Duodenal mucosa (tissue), 2 donors: ENCODE results near the gene PACS1.

Experiments
- H3K27ac ChIP-seq: one replicate; pipeline ENCODE4 v1.7.0; 2013; ENCODE audit warnings: low read depth, low read length
- H3K27me3 ChIP-seq, 2 donors: one replicate each; pipeline ENCODE4 v1.7.0; 2013; ENCODE audit warnings: low read length in 2 of 2, control low read depth in 1 of 2; ENCODE audit not compliant: insufficient read depth in 2 of 2, control insufficient read depth in 1 of 2
- H3K36me3 ChIP-seq, 2 donors: one replicate each; pipeline ENCODE4 v1.7.0; 2013; ENCODE audit warnings: low read length in 2 of 2, control low read depth in 1 of 2; ENCODE audit not compliant: insufficient read depth in 2 of 2, control insufficient read depth in 1 of 2
- H3K4me1 ChIP-seq, 2 donors: one replicate each; pipeline ENCODE4 v1.7.0; 2013; ENCODE audit warnings: low read length in 2 of 2, control low read depth in 1 of 2; ENCODE audit not compliant: insufficient read depth in 2 of 2, control insufficient read depth in 1 of 2
- H3K4me3 ChIP-seq, 2 donors: one replicate each; pipeline ENCODE4 v1.7.0; 2013; ENCODE audit warnings: low read length in 2 of 2, low read depth in 1 of 2
- H3K9ac ChIP-seq, 2 donors: one replicate each; pipeline ENCODE4 v1.7.0; 2013; ENCODE audit warnings: low read length in 2 of 2, low read depth in 1 of 2
- H3K9me3 ChIP-seq, 2 donors: one replicate each; pipeline ENCODE4 v1.7.0; 2013; ENCODE audit warnings: low read length in 2 of 2, control low read depth in 1 of 2; ENCODE audit not compliant: control insufficient read depth in 1 of 2

The PACS1 gene

GRCh38 chr11:66219846-66220565 lies 149.9 kb downstream of the PACS1 start:
- Histone ChIP-seq H3K36me3 (peaks cover 15 to 54% of the 10 kb centered on the region in 2 donors), H3K9me3 (no peaks in the 10 kb centered on the region), H3K27ac (no peak overlapping the region), H3K4me1 (peaks cover 4 to 5% of the 10 kb centered on the region in 2 donors), H3K4me3 (no peak overlapping the region), H3K9ac (no peak overlapping the region), H3K27me3 (no peaks in the 10 kb centered on the region)

- Histone ChIP-seq H3K36me3 (peaks cover 15 to 54% of the 10 kb centered on the region in 2 donors), H3K4me1 (peaks cover 4 to 5% of the 10 kb centered on the region in 2 donors), H3K9ac (no peak overlapping the region), H3K9me3 (no peaks in the 10 kb centered on the region), H3K27me3 (no peaks in the 10 kb centered on the region), H3K27ac (no peak overlapping the region), H3K4me3 (no peak overlapping the region)
Measured at GRCh38 chr11:66220566-66220935, 150.5 kb downstream of the PACS1 start.

- Histone ChIP-seq H3K9me3 (no peaks in the 10 kb centered on the region), H3K27me3 (no peaks in the 10 kb centered on the region), H3K4me1 (peaks cover 4 to 5% of the 10 kb centered on the region in 2 donors), H3K27ac (no peak overlapping the region), H3K9ac (no peak overlapping the region), H3K36me3 (peaks cover 15 to 52% of the 10 kb centered on the region in 2 donors), H3K4me3 (no peak overlapping the region)
Measured at GRCh38 chr11:66221012-66221411, 150.9 kb downstream of the PACS1 start.

- Histone ChIP-seq H3K27me3 (no peaks in the 10 kb centered on the region), H3K27ac (no peak overlapping the region), H3K36me3 (peaks cover 10 to 46% of the 10 kb centered on the region in 2 donors), H3K9ac (no peak overlapping the region), H3K9me3 (no peaks in the 10 kb centered on the region), H3K4me1 (peaks cover 4 to 5% of the 10 kb centered on the region in 2 donors), H3K4me3 (no peak overlapping the region)
Measured at GRCh38 chr11:66221726-66222236, 151.7 kb downstream of the PACS1 start.

DNA sequence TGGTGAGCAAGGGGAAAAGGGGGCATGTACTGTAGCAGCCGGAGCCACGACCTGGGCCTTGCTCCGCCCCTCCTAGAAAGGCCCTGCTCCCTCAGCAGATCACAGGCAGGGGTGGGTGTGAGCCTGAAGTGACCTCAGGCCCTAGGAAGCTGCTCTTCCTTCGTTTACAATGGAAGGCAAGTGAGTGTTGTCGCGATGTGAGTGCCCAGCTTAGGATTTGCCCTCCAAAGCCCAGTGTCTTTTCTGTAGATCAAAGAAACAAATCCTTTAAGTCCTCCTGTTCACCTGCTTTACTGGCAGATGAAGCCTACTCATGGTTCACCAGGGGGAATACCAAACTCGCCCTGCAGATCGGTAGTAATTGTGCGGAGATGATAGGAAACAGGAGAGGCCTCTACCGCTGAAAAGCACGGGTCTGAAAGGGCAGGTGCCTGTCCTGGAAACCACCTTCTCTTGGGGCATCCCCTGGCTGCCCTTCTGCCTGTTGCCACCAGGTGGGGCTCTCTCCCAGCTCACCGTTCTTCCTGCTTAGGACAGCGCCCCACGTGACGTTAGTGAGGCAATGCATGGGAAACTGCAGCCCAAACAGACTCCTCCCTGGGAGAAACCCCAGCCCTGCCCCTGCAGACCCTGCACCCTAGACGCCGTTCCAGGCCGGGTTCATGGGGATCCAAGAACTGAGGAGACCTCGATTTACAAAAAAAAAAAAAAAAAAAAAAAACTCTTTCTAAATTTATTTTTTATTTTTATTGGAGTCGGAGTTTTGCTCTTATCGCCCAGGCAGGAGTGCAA lies 152.5 kb downstream of the PACS1 start:
- Histone ChIP-seq H3K27ac (no peak overlapping the region), H3K4me1 (peaks cover 4 to 5% of the 10 kb centered on the region in 2 donors), H3K36me3 (peaks cover 10 to 43% of the 10 kb centered on the region in 2 donors), H3K9me3 (no peaks in the 10 kb centered on the region), H3K9ac (no peak overlapping the region), H3K4me3 (no peak overlapping the region), H3K27me3 (no peaks in the 10 kb centered on the region)

DNA sequence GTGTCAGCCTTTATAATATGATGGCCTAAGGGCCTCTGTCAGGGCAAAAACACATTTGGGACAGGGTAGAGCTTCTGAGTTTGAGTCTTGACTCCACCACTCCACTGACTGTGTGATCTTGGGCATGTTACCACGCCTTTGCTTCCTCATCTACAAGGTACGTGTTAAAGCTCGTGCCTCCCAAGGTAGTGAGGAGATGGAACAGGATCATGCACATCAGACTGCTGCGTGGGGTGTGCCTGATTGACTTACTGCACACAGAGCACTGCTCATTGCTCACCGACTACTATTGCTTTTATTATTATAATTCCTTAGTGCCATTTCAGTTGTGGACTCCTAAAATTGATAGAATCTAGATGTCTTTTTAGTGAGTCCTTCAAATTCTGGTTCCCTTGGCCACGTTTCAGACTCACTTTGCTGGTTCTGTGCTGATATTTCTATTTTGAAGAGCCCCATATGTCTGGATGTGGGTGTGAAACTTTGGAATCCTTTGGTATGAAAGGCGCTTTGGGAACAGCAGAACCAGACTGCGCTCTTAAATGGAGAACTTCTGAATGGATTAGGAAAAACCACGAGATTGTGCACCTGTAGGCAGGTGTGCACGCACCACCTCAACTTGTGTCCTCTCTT lies 154.3 kb downstream of the PACS1 start:
- no peaks in the 10 kb centered on the region for H3K9me3 ChIP-seq
- H3K27ac ChIP-seq, result no peak overlapping the region

DNA sequence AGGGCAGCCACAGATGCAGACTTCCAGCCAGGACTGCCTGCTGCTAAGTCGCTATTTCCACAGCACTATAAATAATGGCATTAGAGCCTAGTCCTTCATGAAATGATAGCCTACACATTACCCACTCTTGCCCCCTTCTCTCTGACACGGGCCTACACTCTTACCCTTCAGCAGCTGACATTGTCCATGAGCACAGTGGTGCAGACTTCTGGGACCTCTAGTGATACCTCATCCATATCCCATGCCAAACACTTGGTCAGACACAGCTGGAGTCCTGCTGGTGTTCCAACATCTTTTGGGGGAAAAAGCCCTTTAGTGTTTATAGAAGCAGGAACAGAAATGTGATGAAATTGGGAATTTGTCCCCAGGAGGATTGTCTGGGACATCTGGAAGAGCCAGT lies 155.0 kb downstream of the PACS1 start:
- peaks cover 5 to 29% of the 10 kb centered on the region in 2 donors for H3K36me3 ChIP-seq
- H3K27ac ChIP-seq, result no peak overlapping the region
- H3K4me1 ChIP-seq, result peaks cover 4 to 5% of the 10 kb centered on the region in 2 donors
- no peaks in the 10 kb centered on the region for H3K27me3 ChIP-seq
- no peak overlapping the region for H3K9ac ChIP-seq
- no peaks in the 10 kb centered on the region for H3K9me3 ChIP-seq
- no peak overlapping the region for H3K4me3 ChIP-seq

More for the DNA sequence above, 154.3 kb downstream of the PACS1 start:
- H3K9ac ChIP-seq, result no peak overlapping the region
- no peak overlapping the region for H3K4me3 ChIP-seq
- no peaks in the 10 kb centered on the region for H3K27me3 ChIP-seq
- H3K4me1 ChIP-seq, result peaks cover 4 to 5% of the 10 kb centered on the region in 2 donors
- H3K36me3 ChIP-seq, result peaks cover 9 to 33% of the 10 kb centered on the region in 2 donors

- Histone ChIP-seq H3K9me3 (no peaks in the 10 kb centered on the region), H3K27me3 (no peaks in the 10 kb centered on the region), H3K9ac (no peak overlapping the region), H3K4me3 (no peak overlapping the region), H3K36me3 (peaks cover 8 to 20% of the 10 kb centered on the region in 2 donors), H3K4me1 (peaks cover 4 to 5% of the 10 kb centered on the region in 2 donors), H3K27ac (no peak overlapping the region)
Measured at GRCh38 chr11:66226101-66226500, 156.0 kb downstream of the PACS1 start.

DNA sequence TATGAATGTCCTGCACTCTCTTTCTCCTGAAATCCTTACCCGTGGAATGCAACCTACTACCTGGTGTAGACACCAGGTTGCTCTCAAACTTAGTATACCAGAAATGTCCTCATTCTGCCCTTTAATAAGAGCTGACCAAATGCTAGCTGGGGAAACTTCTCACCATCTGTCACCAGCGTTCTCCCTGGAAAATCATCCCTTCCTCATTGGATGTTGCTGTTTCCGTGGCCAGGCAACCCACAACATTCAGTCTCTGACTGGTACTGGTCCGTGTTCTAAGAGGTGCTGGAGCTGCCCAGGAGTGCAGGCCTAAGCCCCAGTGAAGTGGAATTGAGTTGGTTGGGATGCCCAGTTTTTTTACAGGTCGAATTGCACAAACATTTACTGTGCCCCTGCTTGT lies 157.6 kb downstream of the PACS1 start:
- Histone ChIP-seq H3K4me3 (no peak overlapping the region), H3K27me3 (no peaks in the 10 kb centered on the region), H3K27ac (no peak overlapping the region), H3K4me1 (no peaks in the 10 kb centered on the region), H3K9me3 (no peaks in the 10 kb centered on the region), H3K9ac (no peak overlapping the region), H3K36me3 (peaks cover 15 to 31% of the 10 kb centered on the region in 2 donors)

DNA sequence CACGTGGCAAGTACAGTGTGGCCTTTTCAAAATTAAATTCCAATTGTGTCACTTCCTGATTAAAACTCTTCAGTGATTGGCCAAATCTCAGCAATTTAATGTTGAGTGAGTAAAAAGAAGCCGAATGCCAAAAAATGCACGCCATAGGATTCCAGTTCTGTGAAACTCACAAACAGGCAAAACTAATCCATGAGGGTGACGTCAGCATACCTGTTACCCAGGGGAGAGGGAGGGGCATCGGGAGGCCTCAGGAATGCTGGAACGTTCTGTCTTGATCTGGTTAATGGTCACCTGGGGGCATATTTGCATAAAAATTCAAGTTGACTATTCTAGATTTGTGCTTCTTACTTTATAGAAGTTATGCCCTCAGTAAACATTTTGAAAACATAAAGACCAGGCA lies 158.4 kb downstream of the PACS1 start:
- Histone ChIP-seq H3K4me3 (no peak overlapping the region), H3K9me3 (no peaks in the 10 kb centered on the region), H3K4me1 (no peaks in the 10 kb centered on the region), H3K9ac (no peak overlapping the region), H3K27me3 (no peaks in the 10 kb centered on the region), H3K36me3 (peaks cover 15 to 39% of the 10 kb centered on the region in 2 donors), H3K27ac (no peak overlapping the region)
